Body of pancreas (tissue), 4 donors: Measurements from ENCODE around the gene KIF3C.

Source experiments
- CTCF ChIP-seq, 7 experiments: fragments of 450-650 bp in 4 of 7; fragments of 200-600 bp in 3 of 7; sonication (generic) in 3 of 7; IDR thresholded peaks; one replicate each; pipeline ENCODE4 v1.5.1; 2016 to 2019; ENCODE audit warnings: antibody characterized with exemption in 7 of 7
- POLR2A ChIP-seq, 3 donors: fragments of 450-650 bp; IDR thresholded peaks; one replicate each; pipeline ENCODE4 v1.6.1; 2016; ENCODE audit warnings: antibody characterized with exemption in 3 of 3, mild to moderate bottlenecking in 2 of 3

GRCh38 chr2:25979001-25979400 lies 3.3 kb downstream of the KIF3C start:
- TF ChIP-seq CTCF (IDR thresholded peaks at IDR 0.05) (no peak), POLR2A (IDR thresholded peaks at IDR 0.05) (no peak)
